ENCODE results near the gene BMP5.

BMP5 gene

GRCh38 chr6:55811074-55811473, 64.3 kb downstream of the BMP5 start:
- DNase-seq, result no peak

DNA sequence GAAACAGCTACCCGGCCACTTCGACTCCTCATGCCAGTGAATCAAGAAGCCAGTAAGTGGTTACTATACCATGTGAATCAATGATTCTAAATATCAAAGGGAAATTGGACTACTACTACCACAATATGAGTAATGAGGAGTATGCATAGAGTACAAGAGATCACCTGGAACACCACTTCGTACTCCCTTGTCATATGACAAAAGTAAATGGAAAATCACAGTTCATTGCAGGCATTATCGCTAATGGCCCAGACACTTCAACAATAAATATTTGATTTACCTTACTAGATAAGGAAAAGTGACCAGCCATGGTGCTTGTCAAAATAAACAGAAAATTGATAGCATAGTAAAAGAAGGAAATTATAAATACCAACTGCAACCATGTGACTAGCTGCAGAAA, 73.1 kb downstream of the BMP5 start:
- no peak for DNase-seq

GRCh38 chr6:55798571-55798970, 76.8 kb downstream of the BMP5 start:
- DNase-seq, result no peak

DNA sequence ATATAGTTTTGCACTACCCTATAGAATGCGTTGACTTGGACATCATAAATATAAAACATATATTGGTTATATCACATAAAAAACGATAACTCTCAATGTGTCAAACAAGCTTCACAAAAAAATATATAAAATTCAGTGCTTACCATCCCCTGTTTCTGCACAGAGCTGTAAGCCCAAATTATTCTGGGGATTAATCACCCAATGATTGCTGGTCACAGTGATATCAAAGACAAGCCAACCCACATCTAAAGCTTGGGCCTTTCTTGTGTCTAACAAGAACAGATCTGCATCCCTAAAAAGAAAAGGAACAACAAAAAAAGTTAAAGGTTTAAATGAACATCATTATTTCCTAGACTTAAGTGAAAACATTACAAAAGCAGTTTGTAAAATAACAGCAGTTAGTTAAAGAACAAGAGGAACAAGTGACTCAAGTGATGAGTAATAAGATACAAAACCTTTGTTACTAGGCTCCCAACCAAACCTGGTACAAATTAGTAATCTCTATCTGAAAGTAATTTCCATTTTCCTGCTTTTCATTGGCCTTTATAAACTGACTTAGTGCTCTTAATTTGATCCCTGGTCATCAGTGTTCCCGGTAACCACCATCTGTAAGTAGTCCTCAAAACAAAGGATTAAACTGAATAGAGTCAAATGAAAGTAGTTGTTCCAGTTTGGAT, 81.1 kb downstream of the BMP5 start:
- no peak for DNase-seq

GRCh38 chr6:55785273-55785672, 90.1 kb downstream of the BMP5 start:
- DNase-seq, result no peak

DNA sequence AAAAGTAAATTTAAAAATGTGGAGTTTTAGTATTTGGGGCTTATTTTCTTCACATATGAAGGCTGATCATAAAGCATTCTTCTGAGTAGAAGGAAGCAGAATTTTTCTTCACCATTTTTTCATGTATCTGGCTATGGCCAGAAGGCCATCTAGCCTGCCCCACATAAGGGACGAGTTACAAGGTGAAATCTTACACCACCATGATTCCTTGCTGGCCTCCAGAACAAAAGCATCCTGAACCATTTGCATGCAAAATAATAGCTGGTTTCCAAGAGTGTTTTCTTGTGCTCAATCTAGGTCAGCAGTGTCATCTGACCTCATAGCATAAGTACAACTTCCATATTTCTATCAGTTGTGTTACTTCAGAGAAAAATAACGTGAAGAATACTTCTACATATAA, 93.1 kb downstream of the BMP5 start:
- no peak for DNase-seq

GRCh38 chr6:55778705-55779104, 96.7 kb downstream of the BMP5 start:
- DNase-seq, result no peak

GRCh38 chr6:55777469-55777868, 97.9 kb downstream of the BMP5 start:
- DNase-seq, result no peak

- no peak for DNase-seq
These were observed 99.3 kb downstream of the BMP5 start for GRCh38 chr6:55776113-55776512.

DNA sequence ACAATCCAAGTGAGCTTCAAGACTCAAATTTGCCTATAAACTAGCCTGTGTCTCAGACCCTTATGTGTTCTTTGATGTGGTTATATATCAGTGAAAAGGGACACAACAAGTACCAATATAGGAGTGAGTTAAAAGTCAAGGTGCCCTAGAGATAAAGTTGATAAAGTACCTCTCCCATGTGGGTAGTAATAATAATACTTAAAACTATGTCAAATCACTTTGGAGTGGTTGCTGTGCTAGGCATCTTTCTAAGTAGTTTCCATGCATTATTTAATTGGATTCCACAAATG, 100.4 kb downstream of the BMP5 start:
- DNase-seq, result no peak

DNA sequence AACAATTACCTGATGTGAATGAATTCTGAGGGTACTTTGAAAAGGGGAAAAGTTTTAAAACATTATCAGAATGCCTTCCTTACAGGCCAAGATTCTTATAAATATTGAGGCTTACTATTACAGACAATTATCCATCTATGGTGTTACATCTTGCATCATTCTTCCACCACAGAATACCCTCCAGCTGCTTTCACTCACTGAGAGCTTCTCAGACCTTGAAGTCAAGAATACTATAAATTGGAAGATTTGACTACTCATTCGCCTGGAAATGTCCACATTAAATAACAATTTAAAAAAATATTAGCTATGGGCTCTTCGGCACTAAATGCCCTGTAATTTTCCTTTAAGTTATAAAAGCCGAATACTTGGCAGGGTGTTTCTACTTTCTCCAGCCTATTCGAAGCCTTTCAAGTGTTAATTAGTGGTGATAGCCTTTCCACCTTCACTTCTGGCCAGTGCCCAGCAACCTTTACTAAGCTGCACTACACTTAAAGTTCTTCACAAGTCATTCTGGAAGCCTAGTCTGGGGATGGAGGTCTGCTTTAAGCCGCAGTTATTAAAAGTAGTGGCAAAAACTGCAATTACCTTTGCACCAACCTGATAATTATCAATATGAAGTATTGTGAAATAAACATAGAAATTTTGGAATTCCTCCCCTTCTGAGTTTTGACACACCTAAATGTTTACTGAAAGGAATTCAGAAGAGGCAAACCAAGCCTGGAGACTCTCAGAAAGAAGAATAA, 100.9 kb downstream of the BMP5 start:
- no peak for DNase-seq

DNA sequence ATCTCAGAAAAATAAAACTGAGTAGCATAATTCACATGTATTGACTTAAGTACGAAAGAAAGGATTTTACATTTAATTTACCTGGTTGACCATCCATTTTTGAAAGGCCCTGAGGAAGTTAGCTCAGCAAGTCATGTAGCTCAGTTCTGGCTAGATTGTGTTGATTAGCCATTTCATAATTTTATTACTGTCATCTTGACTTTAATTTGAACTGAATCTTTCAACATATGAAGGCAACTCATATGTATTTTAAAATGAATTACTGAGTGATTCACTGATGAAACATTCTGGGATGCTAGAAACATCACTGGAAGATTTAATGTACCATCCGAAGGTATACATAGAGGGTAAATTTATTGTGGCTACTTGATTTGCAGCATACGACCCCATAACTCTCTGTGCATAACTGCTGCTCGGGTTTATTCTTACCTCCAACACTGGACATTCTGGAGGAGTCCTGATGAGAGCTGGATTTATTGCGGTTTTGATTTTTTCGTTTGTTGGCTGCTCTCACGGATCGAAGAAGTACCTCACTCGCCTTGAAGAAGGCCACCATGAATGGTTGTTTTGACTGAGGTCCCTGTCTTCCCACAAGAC, 101.7 kb downstream of the BMP5 start:
- DNase-seq, result no peak

- DNase-seq, result no peak
These were observed 102.7 kb downstream of the BMP5 start for GRCh38 chr6:55772730-55773129.

DNA sequence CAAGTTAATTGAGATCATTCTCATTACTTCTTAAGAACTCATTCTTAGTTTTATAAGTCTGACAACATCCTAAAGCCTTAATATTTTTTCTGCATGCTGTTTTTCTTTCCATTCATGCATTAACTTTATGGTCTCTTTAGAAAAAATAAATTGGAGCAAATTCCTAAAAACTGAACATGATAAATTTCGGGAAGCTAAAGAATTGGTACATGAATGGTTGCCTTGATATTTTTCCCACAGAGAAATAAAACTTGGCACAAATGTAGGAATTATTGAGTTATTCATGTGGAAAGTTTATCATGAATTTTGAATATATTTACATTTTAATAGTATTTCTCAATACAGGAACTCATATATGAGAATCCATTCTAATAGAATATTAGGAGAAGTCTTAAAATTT, 115.9 kb downstream of the BMP5 start:
- no peak for DNase-seq

GRCh38 chr6:55758156-55758937, 117.0 kb downstream of the BMP5 start:
- no peak for DNase-seq

DNA sequence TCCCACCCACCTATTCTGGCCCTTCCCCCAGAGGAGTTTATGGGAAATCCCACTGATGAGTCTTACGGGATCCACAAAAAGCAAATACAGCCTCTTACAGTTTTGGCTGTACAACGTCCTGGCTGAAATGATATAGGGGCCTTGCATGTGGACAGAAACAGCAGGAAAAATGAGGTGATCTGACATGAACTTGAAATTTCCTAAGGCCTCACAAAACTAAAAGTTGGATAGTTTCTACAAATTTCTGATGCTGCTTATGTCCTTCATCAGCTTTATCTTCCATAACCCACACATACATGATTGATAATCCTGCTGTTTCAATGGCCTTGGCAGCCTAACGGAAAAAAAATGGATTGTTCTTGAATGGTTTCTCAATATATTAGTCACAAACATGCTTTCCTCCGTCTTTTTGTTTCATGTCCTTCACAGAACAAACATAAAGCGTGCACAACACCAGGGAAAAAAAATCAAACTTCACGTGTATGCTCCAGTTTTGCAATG, 118.8 kb downstream of the BMP5 start:
- DNase-seq, result no peak

- DNase-seq, result no peak
These were observed 126.5 kb downstream of the BMP5 start for GRCh38 chr6:55748880-55749279.

- no peak for DNase-seq
These were observed 128.9 kb downstream of the BMP5 start for GRCh38 chr6:55746473-55746872.

DNA sequence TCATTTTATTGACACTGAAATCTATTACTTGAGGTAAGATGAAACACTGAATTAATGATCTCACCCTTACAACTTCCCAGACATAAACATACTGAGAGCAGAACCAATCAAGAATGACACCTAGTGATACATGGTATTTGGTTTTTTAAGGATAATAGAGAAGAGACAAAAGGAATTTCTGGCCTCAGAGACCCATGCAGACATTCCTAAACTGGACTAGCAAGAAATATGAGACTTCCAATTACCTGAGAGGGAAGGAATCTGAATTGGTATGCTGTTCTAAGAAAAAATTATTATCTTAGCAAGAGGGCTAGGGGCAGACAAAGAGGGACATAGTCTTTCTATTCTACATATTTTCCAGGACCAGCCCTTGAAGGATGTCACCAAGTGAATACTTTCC, 141.1 kb downstream of the BMP5 start:
- no peak for DNase-seq

GRCh38 chr6:55729665-55730064, 145.7 kb downstream of the BMP5 start:
- DNase-seq, result no peak

DNA sequence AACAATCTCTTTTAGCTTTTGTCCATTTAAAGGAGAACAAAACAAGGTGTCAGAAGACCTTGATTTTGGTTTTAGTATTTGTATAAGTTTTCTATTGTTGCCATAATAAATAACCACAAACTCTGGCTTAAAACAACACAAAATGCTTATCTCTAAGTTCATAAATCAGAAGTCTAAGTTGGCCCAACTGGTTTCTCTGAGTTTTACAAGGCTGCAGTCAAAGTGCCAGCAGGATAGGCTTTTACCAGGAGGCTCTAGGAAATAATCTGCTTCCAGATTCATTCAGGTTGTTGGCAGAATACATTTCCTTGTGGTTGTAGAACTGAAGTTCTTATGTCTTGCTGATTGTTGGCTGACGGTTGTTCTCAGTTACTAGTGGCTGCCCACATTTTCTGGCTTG, 149.2 kb downstream of the BMP5 start:
- DNase-seq, result no peak

DNA sequence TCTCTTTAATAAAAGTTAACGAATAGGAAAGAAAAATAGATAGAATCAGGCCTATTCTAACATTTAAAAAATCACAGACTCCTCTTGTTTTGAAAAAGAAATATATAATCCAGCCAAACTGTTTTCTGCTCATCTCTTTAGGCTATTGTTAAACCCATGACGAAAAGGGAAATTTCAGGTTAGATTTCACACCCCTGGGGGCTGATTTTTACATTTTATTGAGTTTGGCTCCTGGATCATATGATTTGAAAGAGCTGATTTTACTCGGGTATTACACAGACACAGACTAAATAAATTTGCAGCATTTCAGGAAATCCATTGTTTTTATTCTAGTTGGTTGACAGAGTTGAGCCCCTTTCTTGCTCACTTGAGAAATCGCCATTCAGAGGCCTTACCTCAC, 160.6 kb downstream of the BMP5 start:
- no peak for DNase-seq

DNA sequence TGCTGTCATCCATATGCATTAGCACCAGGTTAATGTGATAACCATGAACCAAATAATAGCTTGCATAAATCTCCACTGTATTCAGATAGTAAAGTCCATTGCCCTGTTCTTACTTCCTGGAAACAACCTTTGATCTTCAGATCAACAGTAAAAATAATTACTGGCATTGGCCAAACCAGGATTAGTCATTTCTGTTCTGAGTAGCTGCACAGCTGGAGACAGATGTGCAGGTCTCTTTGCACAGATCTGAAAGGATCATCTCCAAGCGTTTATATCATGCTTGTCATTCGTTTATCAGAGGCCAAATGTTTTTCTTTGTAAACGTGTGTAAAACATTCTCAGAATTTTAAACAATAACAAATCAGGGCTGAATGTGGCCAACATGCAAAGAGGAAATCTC, 162.0 kb downstream of the BMP5 start:
- no peak for DNase-seq
